B cell (primary cell): Measurements from ENCODE around the gene NSG1. TPM values are rescaled to one million over a fixed set of nuclear protein-coding genes. Genes with fewer than 3 reads are reported as not detected.

Source experiments
- ATAC-seq: fragments of 200-7000 bp; cut with Tn5 transposase; one replicate; pipeline ENCODE4 v1.10.0; 2021; ENCODE audit warnings: low read depth, mild to moderate bottlenecking, moderate number of reproducible peaks, moderate library complexity
- CTCF ChIA-PET: fragments of 350-600 bp; sonication (Branson Sonifier 250); formaldehyde crosslinking; loops from one replicate; lab custom pipeline; 2021; ENCODE audit warnings: antibody characterized with exemption, inconsistent platforms; lab: Charles Lee
- POLR2A ChIA-PET: fragments of 350-600 bp; sonication (Branson Sonifier 250); formaldehyde crosslinking; loops from one replicate; lab custom pipeline; 2021; ENCODE audit warnings: antibody characterized with exemption; lab: Charles Lee
- DNase-seq: peaks from one replicate; pipeline ENCODE4 v3.0.0; 2013
- H2AFZ ChIP-seq: 2 replicates; pipeline ENCODE4 v1.6.1; 2012; ENCODE audit warnings: mild to moderate bottlenecking, low read depth, low read length; ENCODE audit not compliant: insufficient read depth, poor library complexity, severe bottlenecking
- H3K27ac ChIP-seq, 2 donors: 1 replicate in 1 of 2; 2 replicates in 1 of 2; pipeline ENCODE4 v1.5.1; 2012 to 2013; ENCODE audit warnings: low read length in 2 of 2, mild to moderate bottlenecking in 2 of 2, moderate library complexity in 1 of 2
- H3K27me3 ChIP-seq, 4 experiments: fragments of 200-600 bp in 1 of 4; sonication (generic) in 1 of 4; replicated peaks in 1 of 4; 1 replicate in 2 of 4; 2 replicates in 2 of 4; pipeline versions ENCODE4 v1.6.1 to v1.7.0; 2013 to 2016; ENCODE audit warnings: low read length in 3 of 4, mild to moderate bottlenecking in 2 of 4, mixed read lengths in 1 of 4, moderate library complexity in 1 of 4; ENCODE audit not compliant: insufficient read depth in 4 of 4, control insufficient read depth in 3 of 4; ENCODE audit errors: control extremely low read depth in 1 of 4
- H3K36me3 ChIP-seq, 2 experiments: replicated peaks in 1 of 2; 1 replicate in 1 of 2; 2 replicates in 1 of 2; pipeline versions ENCODE4 v1.6.1 to v1.7.1; 2013; ENCODE audit warnings: low read length in 1 of 2; ENCODE audit not compliant: insufficient read depth in 2 of 2, control insufficient read depth in 1 of 2; ENCODE audit errors: control extremely low read depth in 1 of 2, extremely low read depth in 1 of 2
- H3K4me1 ChIP-seq, 2 donors: fragments of 200-600 bp in 1 of 2; sonication (generic) in 1 of 2; 1 replicate in 1 of 2; 2 replicates in 1 of 2; pipeline versions ENCODE4 v1.5.1 to v1.6.1; 2013 to 2017; ENCODE audit warnings: low read length in 2 of 2; ENCODE audit not compliant: control insufficient read depth in 2 of 2, insufficient read depth in 2 of 2
- H3K4me2 ChIP-seq: replicated peaks from 2 replicates; pipeline ENCODE3; 2012; ENCODE audit warnings: mild to moderate bottlenecking, low read depth, low read length; ENCODE audit not compliant: poor library complexity, severe bottlenecking
- H3K4me3 ChIP-seq, 5 experiments: fragments of 200-600 bp in 1 of 5; sonication (generic) in 1 of 5; 1 replicate in 3 of 5; 2 replicates in 2 of 5; pipeline versions ENCODE4 v1.5.1 to v1.7.0; 2011 to 2016; ENCODE audit warnings: low read length in 4 of 5, mild to moderate bottlenecking in 4 of 5, low read depth in 2 of 5, control low read depth in 1 of 5, moderate library complexity in 1 of 5; ENCODE audit not compliant: insufficient read depth in 1 of 5; ENCODE audit errors: control extremely low read depth in 1 of 5, extremely low read depth in 1 of 5
- H3K79me2 ChIP-seq: fragments of 200-600 bp; sonication (generic); one replicate; pipeline ENCODE4 v1.6.0; 2016; ENCODE audit warnings: low read length; ENCODE audit not compliant: control insufficient read depth, insufficient read depth
- H3K9ac ChIP-seq: fragments of 200-600 bp; sonication (generic); 2 replicates; pipeline ENCODE4 v1.6.1; 2017; ENCODE audit warnings: mild to moderate bottlenecking, low read length, moderate library complexity
- H3K9me3 ChIP-seq, 3 donors: one replicate each; pipeline versions ENCODE4 v1.6.1 to v1.7.1; 2013; ENCODE audit warnings: low read length in 2 of 3; ENCODE audit not compliant: control insufficient read depth in 2 of 3, insufficient read depth in 1 of 3; ENCODE audit errors: control extremely low read depth in 1 of 3
- H4K20me1 ChIP-seq: 2 replicates; pipeline ENCODE4 v1.6.0; 2012; ENCODE audit warnings: mild to moderate bottlenecking, low read length; ENCODE audit not compliant: insufficient read depth, control insufficient read depth, poor library complexity, severe bottlenecking
- H3K27ac Mint-ChIP-seq: one replicate; pipeline ENCODE4 v1.8.0; 2021; ENCODE audit warnings: mixed read lengths
- H3K27me3 Mint-ChIP-seq: one replicate; pipeline ENCODE4 v1.8.0; 2021; ENCODE audit warnings: mixed read lengths
- H3K4me1 Mint-ChIP-seq: one replicate; pipeline ENCODE4 v1.8.0; 2021; ENCODE audit warnings: mixed read lengths
- H3K4me3 Mint-ChIP-seq: one replicate; pipeline ENCODE4 v1.8.0; 2021; ENCODE audit warnings: mixed read lengths
- H3K9me3 Mint-ChIP-seq: one replicate; pipeline ENCODE4 v1.8.0; 2022; ENCODE audit warnings: mixed read lengths; ENCODE audit not compliant: insufficient read depth
- CTCF ChIP-seq: fragments of 200-600 bp; IDR thresholded peaks from one replicate; pipeline ENCODE4 v1.8.0; 2022; ENCODE audit warnings: antibody characterized with exemption, mild to moderate bottlenecking
- EZH2 ChIP-seq: IDR thresholded peaks from 2 replicates; pipeline ENCODE4 v1.6.1; 2012; ENCODE audit warnings: borderline replicate concordance, low read depth, mild to moderate bottlenecking, moderate library complexity, low read length; ENCODE audit not compliant: insufficient read depth, poor library complexity, severe bottlenecking
- WGBS: methylation state at CpG from one replicate; pipeline ENCODE4 v1.1.5; 2013; ENCODE audit warnings: missing lambda C conversion rate; ENCODE audit not compliant: insufficient coverage; 5-methylcytosine and 5-hydroxymethylcytosine counted together
- intact Hi-C: fragments of 100-400 bp; cut with micrococcal nuclease; formaldehyde crosslinking; loops from one replicate; pipeline ENCODE4 v1.10.0; 2022
- polyA plus RNA-seq: library from polyadenylated mRNA; depleted of rRNA; stranded (reverse); fragments of >200 nt; gene quantifications from 2 replicates; pipeline ENCODE4 v1.2.3, GENCODE V29; 2012
- total RNA-seq, 2 donors: library from RNA; stranded (reverse); fragments of 120-200 nt in 1 of 2; gene quantifications; 1 replicate in 1 of 2; 2 replicates in 1 of 2; pipeline versions ENCODE4 v1.2.3 to v1.2.4, GENCODE V29; 2013 to 2022

The NSG1 gene
- total and polyA plus RNA-seq, 2 donors (not counting 1 experiment from before 2014, with no cell fraction given) = not detected

- H2AFZ ChIP-seq = no peak overlapping the region
- no peak overlapping the region for H3K4me3 Mint-ChIP-seq
- H3K27ac Mint-ChIP-seq = no peak overlapping the region
- ATAC-seq (no peak), DNase-seq (no peak)
- H4K20me1 ChIP-seq = no peaks in the 10 kb centered on the region
- peaks cover 4% of the 10 kb centered on the region for H3K4me1 Mint-ChIP-seq
- peaks cover 0 to 10% of the 10 kb centered on the region in 2 donors for H3K4me1 ChIP-seq
- H3K4me3 ChIP-seq = no peak overlapping the region
- ChIA-PET CTCF (no interaction called here), POLR2A (no interaction called here)
- TF ChIP-seq CTCF (no peak), EZH2 (no peak)
- peaks cover 0 to 23% (median 4%) of the 10 kb centered on the region in 4 experiments for H3K27me3 ChIP-seq
- no peak overlapping the region for H3K27ac ChIP-seq
- H3K79me2 ChIP-seq = no peaks in the 10 kb centered on the region
- no peaks in the 10 kb centered on the region for H3K9me3 Mint-ChIP-seq
- no peak overlapping the region for H3K4me2 ChIP-seq
- intact Hi-C loops = no loop called here
- peaks cover 0 to 12% (median 0%) of the 10 kb centered on the region in 3 donors for H3K9me3 ChIP-seq
- H3K36me3 ChIP-seq = no peaks in the 10 kb centered on the region
- no peak overlapping the region for H3K9ac ChIP-seq
- H3K27me3 Mint-ChIP-seq = peaks cover 35% of the 10 kb centered on the region
- WGBS = 83% methylated on average over 9 of the region's 9 CpGs
These were observed 7.7 kb downstream of the NSG1 start for GRCh38 chr4:4394644-4395043.

- Histone ChIP-seq H3K27ac (no peak overlapping the region), H3K9ac (no peak overlapping the region), H3K79me2 (no peaks in the 10 kb centered on the region), H3K9me3 (peaks cover 0 to 12% (median 0%) of the 10 kb centered on the region in 3 donors), H3K4me1 (peaks cover 0 to 10% of the 10 kb centered on the region in 2 donors), H3K27me3 (peaks cover 0 to 18% (median 2%) of the 10 kb centered on the region in 4 experiments), H3K4me3 (no peak overlapping the region), H4K20me1 (no peaks in the 10 kb centered on the region), H3K4me2 (no peak overlapping the region), H2AFZ (no peak overlapping the region), H3K36me3 (no peaks in the 10 kb centered on the region)
- intact Hi-C loops = no loop called here
- peaks cover 31% of the 10 kb centered on the region for H3K27me3 Mint-ChIP-seq
- ChIA-PET POLR2A (no interaction called here), CTCF (interaction anchor here (1.2 kb wide), 1 partner anchor 36 kb away, joined by 3 read pairs; no protein-coding TSS in a partner anchor)
- no peaks in the 10 kb centered on the region for H3K9me3 Mint-ChIP-seq
- H3K4me1 Mint-ChIP-seq = peaks cover 4% of the 10 kb centered on the region
- no peak for TF ChIP-seq EZH2
- TF ChIP-seq CTCF = no peak
- no peak overlapping the region for H3K4me3 Mint-ChIP-seq
- WGBS = 82% methylated on average over 9 of the region's 9 CpGs
- H3K27ac Mint-ChIP-seq = no peak overlapping the region
- DNase-seq (no peak), ATAC-seq (no peak)
These were observed 8.5 kb downstream of the NSG1 start for GRCh38 chr4:4395371-4395770.
